GM21825 (cell line): ENCODE measurements around the gene TIMM10B.

Experiments
- ATAC-seq: cut with Tn5 transposase; IDR thresholded peaks from one replicate; pipeline ENCODE4 v1.9.1; 2021; ENCODE audit warnings: mild to moderate bottlenecking, moderate library complexity; ENCODE audit not compliant: unreplicated experiment

The TIMM10B gene

GRCh38 chr11:6481012-6481923 lies at the start of gene TIMM10B, which contains the start of gene ARFIP2:
Gene TIMM10B, plus strand, starts transcription at chr11:6481501. Its CDS starts 16 bp downstream, at chr11:6481517.
Gene ARFIP2, minus strand, starts transcription at chr11:6481331. Its CDS starts 910 bp downstream, at chr11:6480421.
- peak; percentile 99 for ATAC-seq

- no peak for ATAC-seq
These were observed 49.4 kb upstream of the TIMM10B start for GRCh38 chr11:6431861-6432260.

- no peak for ATAC-seq
These were observed 47.2 kb upstream of the TIMM10B start for GRCh38 chr11:6433998-6434660.

- no peak for ATAC-seq
These were observed 43.9 kb upstream of the TIMM10B start for GRCh38 chr11:6437423-6437822.

- ATAC-seq: no peak
These were observed 43.3 kb upstream of the TIMM10B start for GRCh38 chr11:6437993-6438392.

- ATAC-seq: no peak
These were observed 42.2 kb upstream of the TIMM10B start for GRCh38 chr11:6438979-6439571.

- ATAC-seq: no peak
These were observed 40.4 kb upstream of the TIMM10B start, which contains the start of gene HPX for GRCh38 chr11:6440906-6441358. Gene HPX, minus strand, starts transcription at chr11:6440987. Its CDS starts 24 bp downstream, at chr11:6440963.

GRCh38 chr11:6442441-6442840 lies 38.9 kb upstream of the TIMM10B start:
- ATAC-seq: no peak

- ATAC-seq: peak; percentile 78
These were observed 37.9 kb upstream of the TIMM10B start for GRCh38 chr11:6443269-6444003.

- ATAC-seq: no peak
These were observed 32.7 kb upstream of the TIMM10B start for GRCh38 chr11:6448574-6448973.

- ATAC-seq: no peak
These were observed 29.1 kb upstream of the TIMM10B start for GRCh38 chr11:6452219-6452618.

GRCh38 chr11:6453152-6453551 lies 28.1 kb upstream of the TIMM10B start:
- ATAC-seq: no peak

- no peak for ATAC-seq
These were observed 26.2 kb upstream of the TIMM10B start for GRCh38 chr11:6455070-6455469.

GRCh38 chr11:6456361-6457073 lies 24.8 kb upstream of the TIMM10B start:
- no peak for ATAC-seq

GRCh38 chr11:6457581-6458320 lies 23.6 kb upstream of the TIMM10B start:
- ATAC-seq: no peak

GRCh38 chr11:6458352-6459098 lies 22.8 kb upstream of the TIMM10B start:
- no peak for ATAC-seq

GRCh38 chr11:6459099-6459450 lies 22.2 kb upstream of the TIMM10B start:
- no peak for ATAC-seq

- ATAC-seq: peak; percentile 80
These were observed 12.4 kb upstream of the TIMM10B start for GRCh38 chr11:6468712-6469495.
